HCT116 (cell line): ENCODE data around the gene FRY. TPM values are rescaled to one million over a fixed set of nuclear protein-coding genes. Genes with fewer than 3 reads are reported as not detected.

Experiments used
- ATAC-seq: fragments of 200-7000 bp; cut with Tn5 transposase; 2 replicates; pipeline ENCODE4 v1.9.1; 2020; ENCODE audit warnings: mild to moderate bottlenecking, moderate library complexity
- BruUV-seq: library from RNA; stranded (reverse); fragments of 400-500 nt; replicated peaks from 2 replicates; lab custom pipeline; 2021; lab: Mats Ljungman, UMichigan
- CTCF ChIA-PET: fragments of 300-600 bp; sonication (Branson Sonifier 250); formaldehyde crosslinking; loops from one replicate; lab custom pipeline; 2021; ENCODE audit warnings: antibody characterized with exemption; lab: Charles Lee
- POLR2A ChIA-PET: fragments of 300-600, 350-600 bp; sonication (Branson Sonifier 250); formaldehyde crosslinking; loops from one replicate; lab custom pipeline; 2021; ENCODE audit warnings: antibody characterized with exemption; lab: Charles Lee
- RAD21 ChIA-PET, 2 experiments: fragments of 300-600 bp; sonication (Branson Sonifier 250); formaldehyde crosslinking; loops; one replicate each; lab custom pipeline; 2023; ENCODE audit warnings: low total read pairs in 2 of 2; ENCODE audit not compliant: uncharacterized antibody in 2 of 2, unreplicated experiment in 2 of 2, low non-redundant PET in 1 of 2; lab: Charles Lee
- DNase-seq: peaks from one replicate; pipeline ENCODE4 v3.0.0-alpha.2; 2010; ENCODE audit warnings: low read depth, low spot score
- H2AFZ ChIP-seq: fragments of 200-600 bp; shearing (Covaris generic), sonication (generic); 2 replicates; pipeline ENCODE4 v1.6.1; 2017; ENCODE audit warnings: low read depth, mixed run types, mixed read lengths, antibody characterized with exemption, low read length; ENCODE audit not compliant: poor library complexity, severe bottlenecking
- H3K27ac ChIP-seq: 2 replicates; pipeline ENCODE4 v1.5.1; 2012; ENCODE audit warnings: low read depth, low read length
- H3K27me3 ChIP-seq: fragments of 200-600 bp; sonication (generic); 2 replicates; pipeline ENCODE4 v1.6.1; 2016; ENCODE audit warnings: mixed run types, low read length, mixed read lengths; ENCODE audit not compliant: insufficient read depth
- H3K36me3 ChIP-seq, 2 experiments: fragments of 200-500 bp in 1 of 2; fragments of 200-600 bp in 1 of 2; sonication (Bioruptor generic) in 1 of 2; sonication (generic) in 1 of 2; 2 replicates each; pipeline versions ENCODE4 v1.5.1 to v1.6.1; 2014 to 2016; ENCODE audit warnings: low read length in 2 of 2, inconsistent platforms in 1 of 2, mixed read lengths in 1 of 2, mixed run types in 1 of 2; ENCODE audit not compliant: insufficient read depth in 2 of 2, control insufficient read depth in 1 of 2
- H3K4me1 ChIP-seq, 2 experiments: fragments of 200-600 bp in 1 of 2; sonication (generic) in 1 of 2; 2 replicates each; pipeline versions ENCODE4 v1.5.1 to v1.6.1; 2012 to 2017; ENCODE audit warnings: low read length in 2 of 2, inconsistent platforms in 1 of 2, mild to moderate bottlenecking in 1 of 2, mixed read lengths in 1 of 2, mixed run types in 1 of 2, moderate library complexity in 1 of 2; ENCODE audit not compliant: insufficient read depth in 2 of 2, control insufficient read depth in 1 of 2
- H3K4me2 ChIP-seq: fragments of 200-600 bp; sonication (generic); 2 replicates; pipeline ENCODE4 v1.6.1; 2017; ENCODE audit warnings: mixed run types, low read length, mixed read lengths
- H3K4me3 ChIP-seq, 2 experiments: fragments of 200-600 bp in 1 of 2; sonication (generic) in 1 of 2; replicated peaks in 1 of 2; 2 replicates each; pipeline ENCODE4 v1.5.1; 2011 to 2016; ENCODE audit warnings: low read length in 2 of 2, control low read depth in 1 of 2, low read depth in 1 of 2, mild to moderate bottlenecking in 1 of 2, mixed read lengths in 1 of 2, mixed run types in 1 of 2
- H3K79me2 ChIP-seq: fragments of 200-600 bp; sonication (generic); 2 replicates; pipeline ENCODE4 v1.6.1; 2017; ENCODE audit warnings: mild to moderate bottlenecking, mixed run types, low read length, moderate library complexity, mixed read lengths; ENCODE audit not compliant: insufficient read depth
- H3K9ac ChIP-seq: fragments of 200-600 bp; sonication (generic); 2 replicates; pipeline ENCODE4 v1.6.1; 2016; ENCODE audit warnings: low read length, mixed read lengths
- H3K9me2 ChIP-seq: fragments of 200-600 bp; sonication (generic), shearing (Covaris generic); 2 replicates; pipeline ENCODE4 v1.6.1; 2017; ENCODE audit warnings: mixed run types, mild to moderate bottlenecking, moderate library complexity; ENCODE audit not compliant: insufficient read depth
- H3K9me3 ChIP-seq, 2 experiments: fragments of 200-500 bp in 1 of 2; fragments of 200-600 bp in 1 of 2; sonication (Bioruptor generic) in 1 of 2; sonication (generic) in 1 of 2; 2 replicates each; pipeline ENCODE4 v1.6.1; 2014 to 2017; ENCODE audit warnings: low read length in 2 of 2, mixed read lengths in 2 of 2, inconsistent platforms in 1 of 2, low read depth in 1 of 2, mild to moderate bottlenecking in 1 of 2, mixed run types in 1 of 2, moderate library complexity in 1 of 2; ENCODE audit not compliant: control insufficient read depth in 1 of 2, insufficient read depth in 1 of 2
- H4K20me1 ChIP-seq: fragments of 200-600 bp; sonication (generic), shearing (Covaris generic); 2 replicates; pipeline ENCODE4 v1.6.1; 2017; ENCODE audit warnings: mixed run types, mild to moderate bottlenecking, moderate library complexity; ENCODE audit not compliant: insufficient read depth
- CEBPB ChIP-seq: IDR thresholded peaks from 2 replicates; pipeline ENCODE4 v1.6.1; 2012; ENCODE audit warnings: low read depth
- CTCF ChIP-seq, 3 experiments: fragments of 200-600 bp in 1 of 3; sonication (generic) in 1 of 3; IDR thresholded peaks in 2 of 3; conservative IDR thresholded peaks in 1 of 3; 2 replicates each; pipeline ENCODE4 v1.5.1; 2012 to 2017; ENCODE audit warnings: low read depth in 2 of 3, low read length in 2 of 3, antibody characterized with exemption in 1 of 3, borderline replicate concordance in 1 of 3, control low read depth in 1 of 3, mild to moderate bottlenecking in 1 of 3, mixed read lengths in 1 of 3, mixed run types in 1 of 3, moderate library complexity in 1 of 3; ENCODE audit not compliant: insufficient read depth in 1 of 3
- ELF1 ChIP-seq: IDR thresholded peaks from 2 replicates; pipeline ENCODE4 v1.6.1; 2012; ENCODE audit warnings: low read depth, borderline replicate concordance
- EZH2phosphoT487 ChIP-seq: fragments of 200-600 bp; IDR thresholded peaks from 2 replicates; pipeline ENCODE4 v1.6.1; 2018; ENCODE audit warnings: antibody characterized with exemption, borderline replicate concordance
- JUND ChIP-seq: IDR thresholded peaks from 2 replicates; pipeline ENCODE4 v1.6.1; 2012
- POLR2AphosphoS5 ChIP-seq: IDR thresholded peaks from 2 replicates; pipeline ENCODE4 v1.6.1; 2011; ENCODE audit warnings: mild to moderate bottlenecking, low read depth, low read length, moderate library complexity
- SIN3A ChIP-seq: IDR thresholded peaks from 2 replicates; pipeline ENCODE4 v1.6.1; 2012; ENCODE audit warnings: low read depth
- SRF ChIP-seq: IDR thresholded peaks from 2 replicates; pipeline ENCODE4 v1.6.1; 2012; ENCODE audit warnings: low read depth
- YY1 ChIP-seq: IDR thresholded peaks from 2 replicates; pipeline ENCODE4 v1.6.1; 2011; ENCODE audit warnings: low read length, low read depth, moderate library complexity, mild to moderate bottlenecking; ENCODE audit not compliant: insufficient replicate concordance; ENCODE audit errors: extremely low read depth
- intact Hi-C: fragments of 100-400 bp; cut with micrococcal nuclease; formaldehyde crosslinking; loops from 2 replicates; pipeline ENCODE4 v1.10.0; 2022
- total RNA-seq: library from RNA; stranded (reverse); gene quantifications from one replicate; pipeline ENCODE4 v1.2.1, GENCODE V29; 2021; ENCODE audit not compliant: unreplicated experiment

Gene FRY
- total RNA-seq, 1 experiment from 2014 or later = 1.4 TPM

DNA sequence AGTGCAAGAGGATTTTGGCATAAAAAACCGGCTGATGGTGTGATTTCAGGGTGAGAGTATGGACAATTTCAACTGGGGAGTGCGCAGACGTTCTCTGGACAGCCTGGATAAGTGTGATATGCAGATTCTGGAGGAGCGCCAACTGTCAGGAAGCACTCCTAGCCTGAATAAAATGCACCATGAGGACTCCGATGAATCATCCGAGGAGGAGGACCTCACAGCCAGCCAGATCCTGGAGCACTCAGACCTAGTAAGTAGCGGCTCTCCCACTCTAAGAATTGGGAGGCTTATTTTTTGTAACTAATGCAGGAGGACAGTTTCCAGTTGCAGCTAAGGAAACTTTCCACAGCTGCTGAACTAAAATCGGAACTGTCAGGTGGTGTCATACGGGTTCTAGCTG lies 230.0 kb downstream of the FRY start:
- Histone ChIP-seq H3K36me3 (no peaks in the 10 kb centered on the region), H3K4me1 (peaks cover 10 to 11% of the 10 kb centered on the region in 2 experiments; a peak in 3 of 4 replicates), H3K9me3 (no peaks in the 10 kb centered on the region), H2AFZ (peak overlapping the region; percentile 33), H3K79me2 (no peaks in the 10 kb centered on the region), H3K4me2 (peak overlapping the region; percentile 16; the same call in 1 of the 2 replicates), H3K27me3 (no peaks in the 10 kb centered on the region), H3K9me2 (no peaks in the 10 kb centered on the region), H3K4me3 (no peak overlapping the region), H3K9ac (no peak overlapping the region), H4K20me1 (no peaks in the 10 kb centered on the region), H3K27ac (no peak overlapping the region)
- no peak for TF ChIP-seq POLR2AphosphoS5
- no peak for TF ChIP-seq SRF
- no peak for TF ChIP-seq EZH2phosphoT487
- no peak for TF ChIP-seq CTCF (IDR thresholded peaks at IDR 0.05 in 2 of 3, conservative IDR thresholded peaks at IDR 0.05 in 1 of 3; ENCODE audit: borderline replicate concordance in 1 of 3, insufficient read depth in 1 of 3, low read depth in 2 of 3, low read length in 2 of 3)
- TF ChIP-seq YY1 = no peak
- TF ChIP-seq SIN3A = no peak
- no peak for TF ChIP-seq CEBPB
- no peak for TF ChIP-seq JUND
- TF ChIP-seq ELF1 = no peak
- no peak for DNase-seq
- ChIA-PET CTCF (interaction anchor here (1.7 kb wide), 1 partner anchor 15 kb away, joined by 4 read pairs; no protein-coding TSS in a partner anchor), POLR2A (no interaction called here), RAD21 (no interaction called here)
- no peak for ATAC-seq
- no TSS peak for BruUV-seq
- intact Hi-C loops = no loop called here
